ENCODE measurements around the gene NUCKS1.

NUCKS1 gene

DNA sequence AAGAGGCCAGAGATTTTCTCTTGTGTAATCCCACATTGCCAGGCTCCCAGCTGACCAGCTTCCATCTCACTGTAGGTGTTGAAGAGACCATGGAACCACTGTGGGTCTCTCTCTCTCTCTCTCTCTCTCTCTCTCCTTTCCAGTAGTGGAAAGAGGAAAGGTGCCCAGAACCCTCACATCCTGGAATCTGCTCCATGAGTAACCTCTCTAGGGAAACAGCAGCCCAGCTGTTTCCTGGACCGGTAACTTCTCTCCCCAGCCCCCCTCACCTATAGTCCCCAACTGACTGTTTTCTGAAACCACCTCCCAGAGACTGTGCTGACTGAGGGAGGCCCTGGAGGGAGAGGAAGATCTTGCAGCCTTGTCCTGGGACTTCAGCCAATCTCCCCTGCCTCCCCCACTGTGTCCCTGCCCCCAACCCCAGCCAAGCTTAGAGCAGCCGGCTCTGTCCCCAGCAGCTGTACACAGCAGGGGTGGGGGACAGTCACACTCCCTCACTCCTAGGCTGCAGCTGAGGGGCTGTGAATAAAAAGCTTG, 49.0 kb downstream of the NUCKS1 start:
- H3K4me3 Mint-ChIP-seq = peak overlapping the region in 1 of 3 experiments; percentile 23
- no peaks in the 10 kb centered on the region for H3K36me3 Mint-ChIP-seq (ENCODE audit: low read depth)
- H3K9me3 Mint-ChIP-seq = no peaks in the 10 kb centered on the region
- peaks cover 56% of the 10 kb centered on the region for H3K4me1 Mint-ChIP-seq
- H3K27me3 Mint-ChIP-seq (ENCODE audit: low read depth) = peaks cover 3% of the 10 kb centered on the region
- H3K27ac Mint-ChIP-seq = peak overlapping the region; percentile 82 to 92 (median 89)
- no peak for TF ChIP-seq CTCF (IDR thresholded peaks at IDR 0.05; ENCODE audit: unreplicated experiment in 3 of 3)

GRCh38 chr1:205699416-205699815, 50.6 kb downstream of the NUCKS1 start:
- no peak overlapping the region for H3K4me3 Mint-ChIP-seq
- no peak for TF ChIP-seq CTCF (IDR thresholded peaks at IDR 0.05; ENCODE audit: unreplicated experiment in 3 of 3)
- peaks cover 49% of the 10 kb centered on the region for H3K4me1 Mint-ChIP-seq
- H3K9me3 Mint-ChIP-seq = no peaks in the 10 kb centered on the region
- H3K27me3 Mint-ChIP-seq (ENCODE audit: low read depth) = peaks cover 3% of the 10 kb centered on the region
- peak overlapping the region; percentile 20 to 56 (median 51) for H3K27ac Mint-ChIP-seq
- H3K36me3 Mint-ChIP-seq (ENCODE audit: low read depth) = no peaks in the 10 kb centered on the region

GRCh38 chr1:205698921-205699320, 51.1 kb downstream of the NUCKS1 start:
- Mint-ChIP-seq H3K36me3 (ENCODE audit: low read depth) (no peaks in the 10 kb centered on the region), H3K4me3 (no peak overlapping the region), H3K27me3 (ENCODE audit: low read depth) (peaks cover 3% of the 10 kb centered on the region), H3K9me3 (no peaks in the 10 kb centered on the region), H3K27ac (peak overlapping the region in 2 of 3 experiments; percentile 3 to 31), H3K4me1 (peaks cover 48% of the 10 kb centered on the region)
- TF ChIP-seq CTCF (IDR thresholded peaks at IDR 0.05; ENCODE audit: unreplicated experiment in 3 of 3) = no peak

GRCh38 chr1:205693421-205693991, 56.5 kb downstream of the NUCKS1 start:
- Mint-ChIP-seq H3K4me1 (peaks cover 44% of the 10 kb centered on the region), H3K27ac (peak overlapping the region; percentile 86 to 96 (median 94)), H3K9me3 (no peaks in the 10 kb centered on the region), H3K27me3 (ENCODE audit: low read depth) (peaks cover 12% of the 10 kb centered on the region), H3K4me3 (peak overlapping the region in 1 of 3 experiments; percentile 6), H3K36me3 (ENCODE audit: low read depth) (no peaks in the 10 kb centered on the region)
- TF ChIP-seq CTCF (IDR thresholded peaks at IDR 0.05; ENCODE audit: unreplicated experiment in 3 of 3) = no peak

- no peaks in the 10 kb centered on the region for H3K9me3 Mint-ChIP-seq
Observed at GRCh38 chr1:205692423-205692822, 57.6 kb downstream of the NUCKS1 start.

More at GRCh38 chr1:205692423-205692822, 57.6 kb downstream of the NUCKS1 start:
- Mint-ChIP-seq H3K27me3 (ENCODE audit: low read depth) (peaks cover 10% of the 10 kb centered on the region), H3K36me3 (ENCODE audit: low read depth) (no peaks in the 10 kb centered on the region), H3K4me1 (peaks cover 41% of the 10 kb centered on the region), H3K27ac (no peak overlapping the region), H3K4me3 (no peak overlapping the region)
- no peak for TF ChIP-seq CTCF (IDR thresholded peaks at IDR 0.05; ENCODE audit: unreplicated experiment in 3 of 3)

Data from nephron (organoid).